Caco-2 (cell line): Measurements from ENCODE around the gene ZNF202. TPM values are rescaled to one million over a fixed set of nuclear protein-coding genes. Genes with fewer than 3 reads are reported as not detected.

Experiments used
- BruUV-seq: library from RNA; stranded (reverse); fragments of 400-500 nt; replicated peaks from 2 replicates; lab custom pipeline; 2021; lab: Mats Ljungman, UMichigan
- CTCF ChIA-PET: fragments of 300-600 bp; sonication (Branson Sonifier 250); formaldehyde crosslinking; loops from one replicate; lab custom pipeline; 2022; ENCODE audit warnings: antibody characterized with exemption; lab: Charles Lee
- POLR2A ChIA-PET: fragments of 300-600 bp; sonication (Branson Sonifier 250); formaldehyde crosslinking; loops from one replicate; lab custom pipeline; 2022; ENCODE audit warnings: antibody characterized with exemption; lab: Charles Lee
- DNase-seq, 2 experiments: peaks; one replicate each; pipeline versions ENCODE4 v3.0.0 to v3.0.0-alpha.2; 2020 to 2022
- H3K27me3 ChIP-seq: replicated peaks from 2 replicates; pipeline ENCODE4 v1.6.0; 2011; ENCODE audit warnings: low read length; ENCODE audit not compliant: control insufficient read depth, insufficient read depth
- H3K36me3 ChIP-seq: 2 replicates; pipeline ENCODE4 v1.5.1; 2011; ENCODE audit warnings: low read length; ENCODE audit not compliant: control insufficient read depth, insufficient read depth
- H3K4me1 ChIP-seq: fragments of 250-450 bp; sonication (Bioruptor Pico); 2 replicates; pipeline ENCODE4 v1.5.1; 2020; ENCODE audit warnings: mild to moderate bottlenecking
- H3K4me3 ChIP-seq: 2 replicates; pipeline ENCODE4 v1.5.1; 2011; ENCODE audit warnings: low read depth, mild to moderate bottlenecking, control low read depth, low read length
- H3K9me3 ChIP-seq: fragments of 250-450 bp; sonication (Bioruptor Pico); 2 replicates; pipeline ENCODE4 v1.5.1; 2020; ENCODE audit warnings: mild to moderate bottlenecking, moderate library complexity
- H3K27ac Mint-ChIP-seq: one replicate; pipeline ENCODE4 v1.8.0; 2022; ENCODE audit warnings: mixed read lengths; ENCODE audit not compliant: unreplicated experiment
- H3K27me3 Mint-ChIP-seq: one replicate; pipeline ENCODE4 v1.8.0; 2022; ENCODE audit warnings: mixed read lengths; ENCODE audit not compliant: insufficient read depth, unreplicated experiment
- H3K36me3 Mint-ChIP-seq: one replicate; pipeline ENCODE4 v1.8.0; 2022; ENCODE audit warnings: mild to moderate bottlenecking, mixed read lengths; ENCODE audit not compliant: insufficient read depth, unreplicated experiment
- H3K4me1 Mint-ChIP-seq: one replicate; pipeline ENCODE4 v1.8.0; 2022; ENCODE audit warnings: low read depth, mixed read lengths; ENCODE audit not compliant: unreplicated experiment
- H3K4me3 Mint-ChIP-seq: one replicate; pipeline ENCODE4 v1.8.0; 2022; ENCODE audit warnings: mild to moderate bottlenecking, moderate library complexity, mixed read lengths; ENCODE audit not compliant: unreplicated experiment
- H3K9me3 Mint-ChIP-seq: one replicate; pipeline ENCODE4 v1.8.0; 2022; ENCODE audit warnings: mixed read lengths; ENCODE audit not compliant: unreplicated experiment
- intact Hi-C: fragments of 100-400 bp; cut with micrococcal nuclease; formaldehyde crosslinking; loops from one replicate; pipeline ENCODE4 v1.10.0; 2022; ENCODE audit not compliant: unreplicated experiment
- total RNA-seq: library from RNA; stranded (reverse); gene quantifications from 2 replicates; pipeline ENCODE4 v1.2.3, GENCODE V29; 2022
- TF ChIP-seq, protein P1 (sequence below), 2 experiments: fragments of 200-600 bp in 1 of 2; IDR thresholded peaks; 1 replicate in 1 of 2; 2 replicates in 1 of 2; pipeline versions ENCODE4 v1.5.1 to v1.8.0; 2011 to 2022; ENCODE audit warnings: antibody characterized with exemption in 1 of 2, control low read depth in 1 of 2, inconsistent platforms in 1 of 2, low read depth in 1 of 2, low read length in 1 of 2, mild to moderate bottlenecking in 1 of 2, moderate library complexity in 1 of 2; ENCODE audit not compliant: insufficient read depth in 1 of 2, severe bottlenecking in 1 of 2, unreplicated experiment in 1 of 2

Gene ZNF202
- total RNA-seq, 1 experiment from 2014 or later = 25.5 TPM

- Mint-ChIP-seq H3K36me3 (no peaks in the 10 kb centered on the region), H3K4me1 (no peaks in the 10 kb centered on the region)
- BruUV-seq = no TSS peak
Observed at GRCh38 chr11:123694551-123694950, 46.9 kb downstream of the ZNF202 start.

GRCh38 chr11:123692961-123693360, 48.5 kb downstream of the ZNF202 start:
- ChIA-PET POLR2A (no interaction called here), CTCF (no interaction called here)
- intact Hi-C loops = no loop called here
- Histone ChIP-seq H3K4me3 (no peak overlapping the region), H3K27me3 (no peaks in the 10 kb centered on the region), H3K9me3 (0 out of 2 replicates have a peak, but pooled peaks cover 3% of the 10 kb centered on the region), H3K4me1 (no peaks in the 10 kb centered on the region), H3K36me3 (no peaks in the 10 kb centered on the region)
- H3K4me1 Mint-ChIP-seq = no peaks in the 10 kb centered on the region
- TF ChIP-seq, protein P1, sequence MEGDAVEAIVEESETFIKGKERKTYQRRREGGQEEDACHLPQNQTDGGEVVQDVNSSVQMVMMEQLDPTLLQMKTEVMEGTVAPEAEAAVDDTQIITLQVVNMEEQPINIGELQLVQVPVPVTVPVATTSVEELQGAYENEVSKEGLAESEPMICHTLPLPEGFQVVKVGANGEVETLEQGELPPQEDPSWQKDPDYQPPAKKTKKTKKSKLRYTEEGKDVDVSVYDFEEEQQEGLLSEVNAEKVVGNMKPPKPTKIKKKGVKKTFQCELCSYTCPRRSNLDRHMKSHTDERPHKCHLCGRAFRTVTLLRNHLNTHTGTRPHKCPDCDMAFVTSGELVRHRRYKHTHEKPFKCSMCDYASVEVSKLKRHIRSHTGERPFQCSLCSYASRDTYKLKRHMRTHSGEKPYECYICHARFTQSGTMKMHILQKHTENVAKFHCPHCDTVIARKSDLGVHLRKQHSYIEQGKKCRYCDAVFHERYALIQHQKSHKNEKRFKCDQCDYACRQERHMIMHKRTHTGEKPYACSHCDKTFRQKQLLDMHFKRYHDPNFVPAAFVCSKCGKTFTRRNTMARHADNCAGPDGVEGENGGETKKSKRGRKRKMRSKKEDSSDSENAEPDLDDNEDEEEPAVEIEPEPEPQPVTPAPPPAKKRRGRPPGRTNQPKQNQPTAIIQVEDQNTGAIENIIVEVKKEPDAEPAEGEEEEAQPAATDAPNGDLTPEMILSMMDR (IDR thresholded peaks at IDR 0.05; ENCODE audit: insufficient read depth in 1 of 2, low read depth in 1 of 2, low read length in 1 of 2, severe bottlenecking in 1 of 2, unreplicated experiment in 1 of 2) = no peak
- no peak overlapping the region for H3K4me3 Mint-ChIP-seq
- no TSS peak for BruUV-seq
- peaks cover 52% of the 10 kb centered on the region for H3K27me3 Mint-ChIP-seq
- H3K9me3 Mint-ChIP-seq = no peaks in the 10 kb centered on the region
- H3K27ac Mint-ChIP-seq = no peak overlapping the region
- no peaks in the 10 kb centered on the region for H3K36me3 Mint-ChIP-seq
- DNase-seq = no peak

More at GRCh38 chr11:123694551-123694950, 46.9 kb downstream of the ZNF202 start:
- ChIA-PET CTCF (interaction anchor here (1.2 kb wide), 1 partner anchor 13 kb away, joined by 4 read pairs; no protein-coding TSS in a partner anchor), POLR2A (no interaction called here)
- Mint-ChIP-seq H3K27ac (no peak overlapping the region), H3K4me3 (no peak overlapping the region), H3K27me3 (peaks cover 41% of the 10 kb centered on the region), H3K9me3 (no peaks in the 10 kb centered on the region)
- Histone ChIP-seq H3K4me1 (no peaks in the 10 kb centered on the region), H3K9me3 (0 out of 2 replicates have a peak, but pooled peaks cover 3% of the 10 kb centered on the region), H3K4me3 (no peak overlapping the region), H3K36me3 (no peaks in the 10 kb centered on the region), H3K27me3 (0 out of 2 replicates have a peak, but pooled peaks cover 1% of the 10 kb centered on the region)
- DNase-seq = no peak
- intact Hi-C loops = no loop called here
- TF ChIP-seq, protein P1 (IDR thresholded peaks at IDR 0.05; ENCODE audit: insufficient read depth in 1 of 2, low read depth in 1 of 2, low read length in 1 of 2, severe bottlenecking in 1 of 2, unreplicated experiment in 1 of 2) = no peak

- H3K36me3 ChIP-seq = no peaks in the 10 kb centered on the region
- Mint-ChIP-seq H3K36me3 (no peaks in the 10 kb centered on the region), H3K4me3 (no peak overlapping the region), H3K4me1 (no peaks in the 10 kb centered on the region), H3K27ac (no peak overlapping the region), H3K27me3 (peaks cover 60% of the 10 kb centered on the region), H3K9me3 (no peaks in the 10 kb centered on the region)
- no peak overlapping the region for H3K4me3 ChIP-seq
- TF ChIP-seq, protein P1 (IDR thresholded peaks at IDR 0.05; ENCODE audit: insufficient read depth in 1 of 2, low read depth in 1 of 2, low read length in 1 of 2, severe bottlenecking in 1 of 2, unreplicated experiment in 1 of 2) = no peak
- no peak for DNase-seq
- intact Hi-C loops = no loop called here
- 0 out of 2 replicates have a peak, but pooled peaks cover 3% of the 10 kb centered on the region for H3K9me3 ChIP-seq
- no peaks in the 10 kb centered on the region for H3K4me1 ChIP-seq
- BruUV-seq = no TSS peak
- ChIA-PET CTCF (no interaction called here), POLR2A (no interaction called here)
- no peaks in the 10 kb centered on the region for H3K27me3 ChIP-seq
Observed at GRCh38 chr11:123690485-123690884, 51.0 kb downstream of the ZNF202 start.
